T-helper 2 cell treated with Interferon-gamma antibody and Interleukin-4, amounts not matched to agents 5 μg/mL and 100 μg/mL, for 36 hours (primary cell): ENCODE data around the gene TCF20.

Source experiments
- DNase-seq: peaks from one replicate; pipeline ENCODE4 v3.0.0; 2021; ENCODE audit warnings: low spot score
- H3K27ac Mint-ChIP-seq: one replicate; pipeline ENCODE4 v1.8.0; 2021; ENCODE audit warnings: mild to moderate bottlenecking, mixed read lengths
- H3K27me3 Mint-ChIP-seq: one replicate; pipeline ENCODE4 v1.8.0; 2021; ENCODE audit warnings: low read depth, mixed read lengths
- H3K36me3 Mint-ChIP-seq: one replicate; pipeline ENCODE4 v1.8.0; 2021; ENCODE audit warnings: low read depth, mixed read lengths
- H3K4me1 Mint-ChIP-seq: one replicate; pipeline ENCODE4 v1.8.0; 2021; ENCODE audit warnings: low read depth, mixed read lengths
- H3K4me3 Mint-ChIP-seq: one replicate; pipeline ENCODE4 v1.8.0; 2022; ENCODE audit warnings: mild to moderate bottlenecking, moderate library complexity, mixed read lengths
- H3K9me3 Mint-ChIP-seq: one replicate; pipeline ENCODE4 v1.8.0; 2021; ENCODE audit warnings: mixed read lengths

The TCF20 gene

GRCh38 chr22:42270510-42271190 is at the start of gene TCF20:
TCF20 (minus strand) TSS chr22:42270653; CDS start chr22:42215305, 55,348 bp downstream.
- peak; percentile 78 for DNase-seq
- peak within 1 kb of the TSS; percentile 90 for H3K27ac Mint-ChIP-seq
- peak within 1 kb of the TSS; percentile 97 for H3K4me3 Mint-ChIP-seq
- H3K27me3 Mint-ChIP-seq, result no peaks in the 10 kb centered on the region
- peaks cover 21% of the 10 kb centered on the region for H3K4me1 Mint-ChIP-seq
- H3K36me3 Mint-ChIP-seq, result peaks cover 2% of the 10 kb centered on the region
- no peaks in the 10 kb centered on the region for H3K9me3 Mint-ChIP-seq

DNA sequence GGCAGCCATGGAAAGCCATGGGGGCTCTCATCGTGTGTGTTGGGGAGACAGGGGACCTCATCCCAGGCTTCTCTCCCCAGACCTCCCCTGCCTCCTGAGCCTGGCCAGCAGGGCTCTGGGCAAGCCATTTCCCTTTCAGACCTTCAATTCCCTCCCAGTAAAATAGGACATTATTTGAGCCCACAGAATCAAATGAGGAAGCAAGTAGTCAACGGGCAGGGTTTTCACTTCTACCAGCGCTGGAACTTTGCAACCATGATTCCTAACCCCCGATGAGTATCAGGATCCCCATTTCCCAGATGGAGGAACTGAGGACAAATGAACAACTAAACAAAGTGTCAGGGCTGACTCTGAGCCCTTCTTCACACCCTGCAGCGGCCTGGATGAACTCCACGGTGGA is 48.9 kb upstream of the TCF20 start:
- Mint-ChIP-seq H3K4me1 (peaks cover 7% of the 10 kb centered on the region), H3K27ac (no peak overlapping the region), H3K36me3 (no peaks in the 10 kb centered on the region), H3K9me3 (no peaks in the 10 kb centered on the region), H3K4me3 (no peak overlapping the region), H3K27me3 (no peaks in the 10 kb centered on the region)
- no peak for DNase-seq

DNA sequence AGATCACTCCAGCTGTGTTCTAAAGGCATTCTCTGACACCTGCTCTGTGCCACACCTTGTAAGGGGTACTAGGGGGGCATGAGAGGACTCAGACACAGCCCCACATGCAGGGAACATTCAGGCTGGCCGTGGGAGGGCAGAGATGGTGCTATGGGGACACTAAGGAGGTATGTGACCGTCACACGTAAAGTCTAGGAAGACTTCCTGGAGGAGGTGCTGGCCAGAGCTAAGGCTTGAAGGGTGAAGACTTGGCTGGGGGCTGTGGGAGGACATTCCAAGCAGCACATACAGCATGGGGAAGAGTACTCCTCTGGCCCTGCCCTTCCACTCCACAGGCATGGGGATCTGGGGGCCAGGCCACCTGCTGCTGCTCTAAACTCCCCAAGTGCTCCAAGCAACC is 48.5 kb upstream of the TCF20 start:
- Mint-ChIP-seq H3K9me3 (no peaks in the 10 kb centered on the region), H3K4me3 (no peak overlapping the region), H3K4me1 (peaks cover 7% of the 10 kb centered on the region), H3K27me3 (no peaks in the 10 kb centered on the region), H3K36me3 (no peaks in the 10 kb centered on the region), H3K27ac (no peak overlapping the region)
- no peak for DNase-seq

DNA sequence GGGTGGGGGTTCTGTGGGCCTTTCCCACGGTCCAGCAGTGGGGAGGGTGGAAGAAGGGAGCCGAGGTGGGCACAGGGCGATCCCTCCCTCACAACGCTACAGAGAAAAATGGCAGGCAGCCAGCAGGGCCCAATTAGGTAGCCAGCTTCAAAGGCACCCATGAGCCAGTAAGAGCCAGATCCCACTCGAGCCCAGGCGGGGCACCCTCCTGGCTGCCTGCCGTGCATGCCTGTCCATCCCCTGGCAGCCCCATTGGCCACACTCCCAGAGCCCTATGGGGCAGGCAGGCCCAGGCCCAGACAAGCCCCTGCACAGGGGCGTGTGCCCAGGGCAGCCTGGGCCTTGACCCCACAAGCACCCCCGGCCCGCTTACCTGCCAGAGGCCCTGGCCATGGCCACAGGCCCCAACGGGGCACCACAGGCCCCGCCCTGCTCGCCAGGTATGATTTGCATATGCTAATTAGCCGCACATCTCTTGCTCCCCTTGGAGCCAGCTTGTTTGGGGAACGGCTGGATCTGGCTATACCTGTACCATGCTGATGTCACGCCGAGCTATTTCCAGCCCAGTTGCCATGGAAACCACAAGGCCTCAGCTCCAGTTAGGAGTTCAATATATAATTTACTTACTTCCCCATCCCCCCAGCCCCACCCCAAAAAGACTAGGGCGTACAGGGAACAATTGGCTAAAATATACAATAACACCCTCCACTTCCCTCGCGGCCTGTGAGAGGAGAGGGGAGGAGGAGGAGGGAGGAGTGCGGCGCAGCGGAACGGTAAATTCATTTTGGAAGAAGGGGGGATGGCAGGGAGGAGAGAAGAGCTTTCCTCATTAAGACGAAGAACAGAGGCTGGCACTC is 47.5 kb upstream of the TCF20 start:
- Mint-ChIP-seq H3K27me3 (no peaks in the 10 kb centered on the region), H3K36me3 (no peaks in the 10 kb centered on the region), H3K4me3 (no peak overlapping the region), H3K9me3 (no peaks in the 10 kb centered on the region), H3K27ac (no peak overlapping the region), H3K4me1 (peaks cover 8% of the 10 kb centered on the region)
- DNase-seq, result no peak

GRCh38 chr22:42317008-42317407 is 46.6 kb upstream of the TCF20 start:
- no peaks in the 10 kb centered on the region for H3K9me3 Mint-ChIP-seq
- H3K27ac Mint-ChIP-seq, result no peak overlapping the region
- peaks cover 8% of the 10 kb centered on the region for H3K4me1 Mint-ChIP-seq
- H3K4me3 Mint-ChIP-seq, result no peak overlapping the region
- no peaks in the 10 kb centered on the region for H3K36me3 Mint-ChIP-seq
- DNase-seq, result no peak
- no peaks in the 10 kb centered on the region for H3K27me3 Mint-ChIP-seq

DNA sequence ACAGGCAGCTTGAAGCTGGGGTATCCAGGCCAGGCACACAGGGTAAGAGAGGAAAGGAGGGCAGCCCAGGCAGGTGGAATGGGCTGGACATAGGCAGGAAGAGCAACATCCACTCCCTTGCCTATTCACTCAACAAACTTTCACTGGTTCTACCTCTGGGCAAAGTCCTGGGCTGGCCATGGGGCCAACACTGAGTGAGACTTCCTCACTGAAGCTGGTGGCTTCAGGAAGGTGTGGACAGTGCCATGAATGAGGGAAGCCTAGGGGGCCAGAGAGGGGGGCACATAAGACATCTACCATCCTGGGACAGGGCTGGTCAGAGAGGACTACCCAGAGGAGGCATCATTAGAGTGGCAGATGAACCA is 44.9 kb upstream of the TCF20 start:
- Mint-ChIP-seq H3K4me3 (no peak overlapping the region), H3K27me3 (no peaks in the 10 kb centered on the region), H3K9me3 (no peaks in the 10 kb centered on the region), H3K36me3 (no peaks in the 10 kb centered on the region), H3K4me1 (peaks cover 8% of the 10 kb centered on the region), H3K27ac (peak overlapping the region; percentile 27)
- no peak for DNase-seq

GRCh38 chr22:42314709-42315391 is 44.4 kb upstream of the TCF20 start:
- Mint-ChIP-seq H3K27ac (peak overlapping the region; percentile 27), H3K9me3 (no peaks in the 10 kb centered on the region), H3K4me1 (peaks cover 8% of the 10 kb centered on the region), H3K27me3 (no peaks in the 10 kb centered on the region), H3K36me3 (no peaks in the 10 kb centered on the region), H3K4me3 (no peak overlapping the region)
- no peak for DNase-seq

GRCh38 chr22:42313804-42314581 is 43.5 kb upstream of the TCF20 start:
- Mint-ChIP-seq H3K27me3 (no peaks in the 10 kb centered on the region), H3K4me1 (peaks cover 8% of the 10 kb centered on the region), H3K27ac (no peak overlapping the region), H3K4me3 (no peak overlapping the region), H3K36me3 (no peaks in the 10 kb centered on the region), H3K9me3 (no peaks in the 10 kb centered on the region)
- DNase-seq, result peak; percentile 14

DNA sequence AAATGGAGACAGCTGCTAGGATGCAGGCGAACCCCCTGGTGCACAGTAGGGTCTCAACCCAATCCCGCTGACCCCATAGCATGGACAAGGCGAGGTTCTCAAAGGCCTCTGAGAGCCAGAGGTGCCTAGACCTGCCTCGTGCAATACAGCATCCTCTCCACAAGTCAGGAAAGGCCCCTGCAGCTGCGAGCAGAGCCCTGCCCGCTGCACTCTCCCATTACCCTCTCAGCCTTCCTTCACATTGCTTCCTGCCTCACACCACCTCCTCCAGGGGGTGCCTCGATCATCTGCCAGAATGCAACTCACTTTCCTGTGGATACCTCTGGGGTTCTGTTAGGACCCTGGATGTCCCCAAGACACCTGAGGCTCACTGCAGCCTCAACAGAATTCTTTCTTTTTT is 42.8 kb upstream of the TCF20 start:
- no peak for DNase-seq
- H3K9me3 Mint-ChIP-seq, result no peaks in the 10 kb centered on the region
- peaks cover 8% of the 10 kb centered on the region for H3K4me1 Mint-ChIP-seq
- H3K4me3 Mint-ChIP-seq, result no peak overlapping the region
- H3K27ac Mint-ChIP-seq, result no peak overlapping the region
- no peaks in the 10 kb centered on the region for H3K27me3 Mint-ChIP-seq
- no peaks in the 10 kb centered on the region for H3K36me3 Mint-ChIP-seq

GRCh38 chr22:42310291-42311015 is 40.0 kb upstream of the TCF20 start:
- Mint-ChIP-seq H3K4me3 (no peak overlapping the region), H3K27ac (no peak overlapping the region), H3K27me3 (peaks cover 2% of the 10 kb centered on the region), H3K36me3 (no peaks in the 10 kb centered on the region), H3K4me1 (peaks cover 8% of the 10 kb centered on the region), H3K9me3 (no peaks in the 10 kb centered on the region)
- no peak for DNase-seq

DNA sequence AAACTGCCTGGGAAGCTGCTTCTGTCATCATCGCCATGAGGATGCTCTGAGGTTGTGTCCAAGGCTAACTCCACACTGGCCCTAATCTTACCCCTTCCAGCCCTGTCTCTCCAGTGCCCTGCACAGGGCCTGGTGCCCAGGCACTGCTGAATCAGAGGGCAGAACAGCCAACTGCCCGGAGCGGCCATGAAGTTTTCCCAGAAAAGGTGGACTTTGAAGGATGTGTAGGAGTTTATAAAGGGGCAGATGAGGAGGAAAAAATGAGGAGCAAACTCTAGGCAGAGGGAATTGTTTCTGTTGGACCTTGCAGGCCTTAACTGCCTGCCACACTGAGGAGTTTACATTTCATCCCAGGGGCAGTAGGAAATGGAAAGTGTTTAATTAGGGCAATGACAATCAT is 39.4 kb upstream of the TCF20 start:
- Mint-ChIP-seq H3K4me3 (no peak overlapping the region), H3K27me3 (peaks cover 8% of the 10 kb centered on the region), H3K27ac (no peak overlapping the region), H3K36me3 (no peaks in the 10 kb centered on the region), H3K4me1 (peaks cover 5% of the 10 kb centered on the region), H3K9me3 (no peaks in the 10 kb centered on the region)
- no peak for DNase-seq

GRCh38 chr22:42308892-42309468 is 38.5 kb upstream of the TCF20 start:
- Mint-ChIP-seq H3K36me3 (no peaks in the 10 kb centered on the region), H3K4me3 (no peak overlapping the region), H3K9me3 (no peaks in the 10 kb centered on the region), H3K27me3 (peaks cover 10% of the 10 kb centered on the region), H3K27ac (no peak overlapping the region), H3K4me1 (peaks cover 4% of the 10 kb centered on the region)
- DNase-seq, result no peak
